Motor neuron (in vitro differentiated cells): Measurements from ENCODE around the gene DUOXA1. TPM values are rescaled to one million over a fixed set of nuclear protein-coding genes. Genes with fewer than 3 reads are reported as not detected.

Experiments
- ATAC-seq, 8 experiments: fragments of 200-7000 bp; cut with Tn5 transposase; replicated peaks in 6 of 8; 2 replicates each; pipeline ENCODE4 v1.8.0; 2021; ENCODE audit warnings: mild to moderate bottlenecking in 8 of 8, moderate library complexity in 8 of 8
- H3K27ac ChIP-seq, 2 donors: fragments of 250-450 bp; sonication (Bioruptor Pico); 2 replicates each; pipeline ENCODE4 v1.9.0; 2021; ENCODE audit warnings: antibody characterized with exemption in 2 of 2, mild to moderate bottlenecking in 2 of 2, moderate library complexity in 1 of 2
- H3K4me1 ChIP-seq, 2 donors: fragments of 250-450 bp; sonication (Bioruptor Pico); replicated peaks in 1 of 2; 2 replicates each; pipeline ENCODE4 v1.6.1; 2021; ENCODE audit warnings: antibody characterized with exemption in 2 of 2, mild to moderate bottlenecking in 2 of 2, moderate library complexity in 1 of 2
- H3K4me3 ChIP-seq, 5 donors: fragments of 250-450 bp; sonication (Bioruptor Pico); 2 replicates each; pipeline ENCODE4 v1.9.0; 2021; ENCODE audit warnings: antibody characterized with exemption in 5 of 5, mild to moderate bottlenecking in 5 of 5, moderate library complexity in 4 of 5
- WGBS, 10 experiments: fragments of 450-650 bp; shearing (Covaris generic); methylation state at CpG; one replicate each; pipeline ENCODE4 v1.0.0; 2022; 5-methylcytosine and 5-hydroxymethylcytosine counted together
- in situ Hi-C, 9 experiments: fragments of 400-800 bp; cut with MboI; loops; one replicate each; pipeline ENCODE4 v1.15.0; 2021; ENCODE audit warnings: low sequenced_read_pairs in 9 of 9, low pct_unique_long_range_greater_than_20kb in 2 of 9; ENCODE audit not compliant: unreplicated experiment in 9 of 9
- total RNA-seq, 8 experiments: library from RNA; unstranded; fragments of 300-600 nt; gene quantifications; 2 replicates each; pipeline versions ENCODE4 v1.2.3 to v1.2.4, GENCODE V29; 2022

The DUOXA1 gene, protein sequence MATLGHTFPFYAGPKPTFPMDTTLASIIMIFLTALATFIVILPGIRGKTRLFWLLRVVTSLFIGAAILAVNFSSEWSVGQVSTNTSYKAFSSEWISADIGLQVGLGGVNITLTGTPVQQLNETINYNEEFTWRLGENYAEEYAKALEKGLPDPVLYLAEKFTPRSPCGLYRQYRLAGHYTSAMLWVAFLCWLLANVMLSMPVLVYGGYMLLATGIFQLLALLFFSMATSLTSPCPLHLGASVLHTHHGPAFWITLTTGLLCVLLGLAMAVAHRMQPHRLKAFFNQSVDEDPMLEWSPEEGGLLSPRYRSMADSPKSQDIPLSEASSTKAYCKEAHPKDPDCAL
- 1 to 10 TPM in 2 of 8 experiments, under 1 TPM in 4, not detected in 2; 0.05 to 3.3 (median 0.48) TPM for total RNA-seq

DNA sequence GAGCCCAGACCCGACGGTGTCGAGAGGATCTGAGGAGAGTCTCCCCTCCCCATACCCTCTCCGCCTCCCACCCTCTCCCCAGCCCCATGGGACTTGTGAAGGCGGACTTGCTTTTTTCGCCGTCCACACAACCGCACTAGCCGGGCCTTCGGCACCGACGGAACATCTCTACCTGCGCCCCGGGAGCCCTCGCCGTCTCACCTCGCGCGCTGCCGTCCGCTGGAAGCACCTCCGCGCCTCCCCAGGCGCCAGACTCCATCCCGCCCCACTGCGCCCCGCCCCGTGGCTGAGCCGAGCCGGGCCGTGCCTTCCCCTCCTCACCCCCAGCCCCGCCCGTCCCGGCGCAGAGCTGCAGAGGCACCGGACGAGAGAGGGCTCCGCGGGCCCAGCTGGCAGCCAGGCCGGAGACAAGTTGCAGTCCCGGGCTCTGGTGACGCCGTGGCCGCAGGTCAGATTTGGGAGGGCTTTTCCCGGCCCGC lies at the start of gene DUOXA1, which contains the start of gene DUOX1:
DUOXA1 (minus strand) TSS at position 229 of the 479 bp plus-strand sequence. CDS start 6,865 bp downstream, outside the sequence.
DUOX1 (plus strand) TSS at position 344 of the 479 bp plus-strand sequence. CDS start 1,973 bp downstream, outside the sequence.
- in situ Hi-C loops, result no loop called here
- Histone ChIP-seq H3K4me3 (peak within 1 kb of the TSS in 1 of 5 donors; percentile 6), H3K4me1 (no peaks in the 10 kb centered on the region), H3K27ac (no peak within 1 kb of the TSS)
- WGBS, 10 experiments, result no CpG with 5 or more reads among the region's 46 CpGs
- peak; percentile 14 to 91 (median 72) for ATAC-seq

DNA sequence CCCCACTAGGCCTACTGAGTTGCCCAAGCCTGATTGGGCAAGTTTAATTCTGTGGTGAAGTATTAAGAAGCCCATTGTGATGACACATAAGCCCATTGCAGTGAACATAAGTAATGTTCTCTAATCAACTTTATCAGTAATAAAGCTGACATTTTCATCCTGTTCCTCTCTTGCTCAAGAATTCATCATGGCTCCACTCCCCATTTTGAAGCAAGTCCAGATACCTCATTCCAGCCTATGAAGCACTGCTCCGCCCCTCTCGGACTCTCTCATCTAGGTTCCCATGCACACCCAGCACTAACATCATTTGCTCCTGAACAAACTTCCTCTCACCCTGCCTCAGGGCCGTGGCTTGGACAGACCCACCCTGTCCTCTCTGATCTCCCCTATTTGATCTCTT lies 47.6 kb upstream of the DUOXA1 start:
- ATAC-seq, result no peak
- in situ Hi-C loops, result loop anchor here in 1 of 9 experiments (25.0 kb wide), 1 partner anchor 210 kb away; the partner anchor contains the start of gene GATM
- WGBS, 10 experiments, result 50 to 100% (median 92%) methylated on average over 1 to 3 of the region's 3 CpGs; no CpG with 5 or more reads in 2 of the 10 experiments

DNA sequence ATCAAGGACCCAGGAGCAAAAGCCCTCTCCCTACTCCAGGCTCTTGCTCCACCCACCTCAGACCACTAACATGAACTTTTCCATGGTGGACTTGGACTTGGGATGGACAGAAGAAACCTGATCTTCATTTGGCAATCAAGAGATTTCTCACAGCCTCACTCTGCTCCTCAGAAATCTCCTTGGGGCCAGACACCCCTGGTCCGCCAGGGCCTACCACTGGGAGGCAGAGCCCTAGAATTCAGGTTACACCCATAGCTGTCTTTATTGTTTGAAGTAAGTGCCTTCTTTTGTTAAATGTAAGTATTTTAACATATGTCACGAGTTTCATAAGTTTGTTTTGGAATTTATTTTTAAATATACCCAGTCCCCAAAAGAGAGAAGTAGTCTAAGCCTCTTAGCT lies 44.9 kb upstream of the DUOXA1 start:
- in situ Hi-C loops, result loop anchor here in 3 of 9 experiments (25.0 kb wide), 2 partner anchors 213 to 238 kb away; partner anchors contain the start of gene GATM (in 2 of the 3)
- peak overlapping the region; percentile 42 to 80 for H3K27ac ChIP-seq
- no peak for ATAC-seq
- H3K4me3 ChIP-seq, result no peak overlapping the region
- H3K4me1 ChIP-seq, result peaks cover 35 to 50% of the 10 kb centered on the region in 2 donors
- WGBS, 10 experiments, result 57 to 100% (median 69%) methylated on average over 1 to 2 of the region's 2 CpGs; no CpG with 5 or more reads in 4 of the 10 experiments

More for the DNA sequence above, 47.6 kb upstream of the DUOXA1 start:
- Histone ChIP-seq H3K4me1 (peaks cover 36 to 37% of the 10 kb centered on the region in 2 donors), H3K27ac (no peak overlapping the region), H3K4me3 (no peak overlapping the region)

DNA sequence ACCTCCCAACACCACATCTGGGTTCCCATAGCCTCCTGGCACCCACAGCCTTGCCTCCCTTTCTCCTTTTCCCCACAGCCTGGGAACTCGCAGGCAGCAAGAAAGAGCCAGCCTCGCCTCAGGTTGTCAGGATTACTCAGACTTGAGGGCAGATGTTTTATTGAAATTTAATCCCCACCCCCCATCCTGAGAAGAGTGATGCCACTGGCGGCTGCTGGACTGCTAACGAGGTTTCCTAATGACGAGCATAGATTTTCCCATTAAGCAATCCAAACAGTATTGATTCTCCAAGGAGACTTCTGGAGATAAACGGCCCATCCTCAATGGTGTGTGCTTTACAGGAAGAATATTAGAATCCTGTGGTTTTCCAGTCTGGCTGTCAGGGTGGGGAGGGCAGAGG lies 44.4 kb upstream of the DUOXA1 start:
- whole genome bisulfite sequencing, 10 experiments, result 80 to 100% (median 80%) methylated on average over 1 to 2 of the region's 6 CpGs; no CpG with 5 or more reads in 7 of the 10 experiments
- Histone ChIP-seq H3K4me1 (peaks cover 40 to 55% of the 10 kb centered on the region in 2 donors), H3K27ac (peak overlapping the region; percentile 80 to 81), H3K4me3 (no peak overlapping the region)
- peak in 5 of 8 experiments; percentile 72 to 87 (median 73) for ATAC-seq
- in situ Hi-C loops, result loop anchor here in 3 of 9 experiments (25.0 kb wide), 2 partner anchors 213 to 238 kb away; partner anchors contain the start of gene GATM (in 2 of the 3)

DNA sequence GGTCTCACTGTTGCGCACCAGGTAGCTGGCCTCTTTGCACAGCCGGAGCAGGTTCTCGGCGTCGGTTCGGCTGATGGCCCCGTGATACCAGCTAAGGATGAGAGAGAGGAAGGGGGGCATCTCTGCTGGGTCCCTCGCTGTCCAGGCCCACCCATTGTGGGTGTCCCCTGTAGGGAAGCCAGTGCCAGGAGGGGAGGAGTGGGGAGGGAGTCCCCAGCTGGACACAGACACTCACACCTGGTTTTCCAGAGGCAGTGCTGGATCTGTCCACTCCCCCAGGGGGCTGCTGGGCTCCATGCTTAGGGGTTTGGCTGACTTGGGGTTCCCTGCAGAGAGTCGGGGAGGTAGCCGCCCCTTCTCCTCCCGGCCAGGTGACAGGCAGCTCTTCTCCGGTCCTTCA lies 42.2 kb upstream of the DUOXA1 start:
- no peak overlapping the region for H3K4me3 ChIP-seq

DNA sequence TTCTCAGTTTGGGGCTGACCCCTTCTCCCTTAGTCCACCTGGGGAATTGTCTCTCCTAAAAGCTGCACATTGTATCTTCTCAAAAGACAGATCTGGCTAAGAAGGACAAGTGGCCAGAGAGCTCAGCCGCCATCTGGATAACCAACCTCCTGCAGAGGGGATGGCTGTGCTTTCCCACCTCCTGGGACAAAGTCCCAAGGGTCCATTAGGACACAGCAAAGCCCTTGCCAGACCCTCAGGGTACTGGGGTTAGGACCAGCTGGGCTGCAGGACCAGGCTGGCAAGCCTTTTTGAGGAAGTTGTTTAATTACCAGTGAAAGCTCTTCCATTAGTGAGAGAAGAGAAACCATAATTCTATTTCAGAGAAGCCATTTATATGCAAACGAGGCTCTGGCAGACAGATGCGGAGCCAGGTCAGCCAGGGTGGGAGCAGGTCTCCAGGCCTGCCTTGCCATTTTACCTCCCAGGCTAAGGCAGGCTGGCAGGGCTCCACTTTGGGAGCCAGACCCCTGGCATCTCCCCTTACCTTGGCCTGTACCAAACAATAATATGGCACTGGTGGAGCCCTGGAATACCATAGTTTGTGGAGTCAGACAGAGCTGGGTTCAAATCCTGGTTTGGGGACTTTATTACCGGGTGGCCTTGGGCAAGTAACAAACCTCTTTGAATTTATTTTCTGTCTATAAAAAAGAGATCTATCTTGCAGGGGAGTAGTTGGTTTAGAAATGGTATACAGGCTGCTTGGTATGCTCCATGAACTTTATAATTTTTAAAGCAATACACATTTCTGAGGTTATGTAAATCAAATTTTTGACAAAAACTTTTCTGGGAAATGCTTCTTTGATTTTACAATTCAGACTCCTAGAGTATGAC lies 40.2 kb upstream of the DUOXA1 start:
- in situ Hi-C loops, result loop anchor here in 3 of 9 experiments (25.0 kb wide), 2 partner anchors 217 to 242 kb away; partner anchors contain the start of gene GATM (in 2 of the 3)
- H3K4me3 ChIP-seq, result no peak overlapping the region
- WGBS, 10 experiments, result 25 to 83% (median 43%) methylated on average over 1 to 4 of the region's 4 CpGs; no CpG with 5 or more reads in 5 of the 10 experiments

More for the DNA sequence above, 42.2 kb upstream of the DUOXA1 start:
- Histone ChIP-seq H3K27ac (peak overlapping the region in 1 of 2 donors; percentile 81), H3K4me1 (peaks cover 42 to 70% of the 10 kb centered on the region in 2 donors)
- 68 to 100% (median 90%) methylated on average over 1 to 6 of the region's 12 CpGs; no CpG with 5 or more reads in 6 of the 10 experiments for WGBS, 10 experiments
- no peak for ATAC-seq
- in situ Hi-C loops, result loop anchor here in 3 of 9 experiments (25.0 kb wide), 2 partner anchors 215 to 240 kb away; partner anchors contain the start of gene GATM (in 2 of the 3)

DNA sequence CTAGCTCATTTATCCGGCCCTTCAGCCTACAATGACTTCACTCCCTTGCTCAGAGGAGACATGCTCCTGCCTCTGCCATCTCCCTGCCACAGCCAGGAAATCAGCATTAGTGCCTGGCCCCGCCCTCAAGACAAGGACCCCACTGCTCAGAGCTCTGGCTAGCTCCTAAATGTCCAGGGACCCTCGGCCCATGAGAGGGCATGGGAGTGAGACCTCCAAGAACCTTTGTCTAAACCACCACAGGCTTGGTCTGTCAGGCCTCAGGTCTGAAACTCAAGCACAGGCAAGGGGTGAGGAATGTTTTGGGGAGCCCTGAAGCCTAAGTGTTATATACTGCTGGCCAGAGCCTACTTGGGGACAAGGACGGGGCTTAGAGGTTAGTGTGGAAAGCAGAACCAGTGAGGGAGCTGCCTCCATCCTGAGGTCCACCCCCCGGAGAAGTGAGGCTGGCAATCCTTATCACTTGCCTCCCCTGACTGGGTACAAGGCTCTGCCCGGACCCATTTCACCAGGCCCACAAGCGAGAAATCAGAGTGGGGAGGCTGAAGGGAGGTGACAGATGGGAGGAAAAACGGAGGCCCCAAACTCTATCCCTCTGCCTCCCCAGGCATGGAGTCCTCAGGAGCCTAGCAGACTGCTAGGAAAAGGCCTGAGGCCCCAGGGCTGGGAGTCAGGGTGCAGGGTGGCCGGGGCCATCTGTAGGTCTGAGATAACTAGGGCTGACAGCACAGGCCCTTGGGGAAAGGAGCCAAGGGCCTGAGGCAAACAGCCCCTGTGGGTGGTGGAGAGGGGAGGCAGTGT lies 39.3 kb upstream of the DUOXA1 start:
- Histone ChIP-seq H3K4me1 (peaks cover 39 to 71% of the 10 kb centered on the region in 2 donors), H3K4me3 (no peak overlapping the region), H3K27ac (peak overlapping the region; percentile 43 to 79)
- no peak for ATAC-seq
- in situ Hi-C loops, result loop anchor here in 3 of 9 experiments (25.0 kb wide), 2 partner anchors 218 to 243 kb away; partner anchors contain the start of gene GATM (in 2 of the 3)
- WGBS, 10 experiments, result 38 to 100% (median 86%) methylated on average over 1 to 3 of the region's 9 CpGs; no CpG with 5 or more reads in 1 of the 10 experiments

More for the DNA sequence above, 40.2 kb upstream of the DUOXA1 start:
- H3K4me1 ChIP-seq, result peaks cover 46 to 78% of the 10 kb centered on the region in 2 donors
- peak in 1 of 8 experiments; percentile 8 for ATAC-seq
- peak overlapping the region; percentile 43 to 79 for H3K27ac ChIP-seq

DNA sequence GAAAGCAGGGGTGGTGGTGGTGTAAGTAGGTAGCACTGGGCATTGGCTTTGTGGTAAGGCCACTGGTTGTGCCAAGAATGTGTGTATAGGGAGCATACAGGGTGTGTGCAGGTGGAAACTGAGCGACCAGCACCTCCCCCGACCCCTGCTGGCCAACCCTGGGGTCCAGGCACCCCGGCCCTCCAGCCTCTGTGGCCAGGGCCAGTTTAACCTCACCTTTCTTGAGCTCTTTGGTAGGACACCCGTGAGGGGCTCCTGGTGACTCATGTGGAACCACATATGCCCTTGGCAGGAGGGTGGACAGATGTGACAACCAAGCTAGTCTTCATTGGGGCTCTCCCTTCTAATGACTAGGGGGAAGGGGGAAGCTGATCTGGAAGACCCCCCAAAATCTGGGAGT lies 38.6 kb upstream of the DUOXA1 start:
- 80% methylated on average over 1 of the region's 4 CpGs; no CpG with 5 or more reads in 9 of the 10 experiments for WGBS, 10 experiments
- Histone ChIP-seq H3K4me1 (peaks cover 33 to 64% of the 10 kb centered on the region in 2 donors), H3K4me3 (no peak overlapping the region), H3K27ac (no peak overlapping the region)
- no peak for ATAC-seq
- in situ Hi-C loops, result loop anchor here in 3 of 9 experiments (25.0 kb wide), 2 partner anchors 219 to 244 kb away; partner anchors contain the start of gene GATM (in 2 of the 3)

DNA sequence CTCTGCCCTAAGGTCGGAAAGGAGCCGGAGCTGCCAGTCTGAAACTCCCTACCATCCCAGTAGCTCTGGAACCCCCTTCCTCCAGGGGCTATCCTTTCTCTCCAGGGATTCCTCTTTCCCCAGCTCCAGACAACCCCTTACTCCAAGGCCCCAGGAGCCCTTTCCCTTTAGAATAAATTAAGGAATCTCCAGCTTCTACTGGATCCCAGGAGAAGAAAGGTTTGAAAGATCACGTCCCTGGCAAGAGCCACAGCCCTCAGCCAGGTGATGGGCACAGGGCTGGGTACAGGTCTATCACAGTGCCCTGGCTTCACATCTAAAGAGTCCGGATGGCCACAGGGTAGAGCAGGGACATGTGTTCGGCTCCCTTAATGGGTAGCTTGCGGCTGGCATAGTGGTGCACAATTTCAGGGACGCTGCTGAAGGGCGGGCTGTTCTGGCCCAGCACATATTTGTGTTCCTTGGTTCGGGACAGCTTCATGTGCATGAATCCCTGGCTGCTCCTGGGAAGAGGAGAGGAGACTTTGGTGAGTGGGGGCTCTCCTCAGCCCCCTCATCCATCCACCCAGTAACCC lies 38.0 kb upstream of the DUOXA1 start:
- WGBS, 10 experiments, result 53 to 100% methylated on average over 1 to 6 of the region's 9 CpGs; no CpG with 5 or more reads in 8 of the 10 experiments
- Histone ChIP-seq H3K4me3 (peak overlapping the region; percentile 30 to 51 (median 38)), H3K27ac (peak overlapping the region; percentile 95 to 97), H3K4me1 (peaks cover 30 to 58% of the 10 kb centered on the region in 2 donors)
- in situ Hi-C loops, result loop anchor here in 3 of 9 experiments (25.0 kb wide), 2 partner anchors 220 to 245 kb away; partner anchors contain the start of gene GATM (in 2 of the 3)
- peak in 1 of 8 experiments; percentile 1 for ATAC-seq

DNA sequence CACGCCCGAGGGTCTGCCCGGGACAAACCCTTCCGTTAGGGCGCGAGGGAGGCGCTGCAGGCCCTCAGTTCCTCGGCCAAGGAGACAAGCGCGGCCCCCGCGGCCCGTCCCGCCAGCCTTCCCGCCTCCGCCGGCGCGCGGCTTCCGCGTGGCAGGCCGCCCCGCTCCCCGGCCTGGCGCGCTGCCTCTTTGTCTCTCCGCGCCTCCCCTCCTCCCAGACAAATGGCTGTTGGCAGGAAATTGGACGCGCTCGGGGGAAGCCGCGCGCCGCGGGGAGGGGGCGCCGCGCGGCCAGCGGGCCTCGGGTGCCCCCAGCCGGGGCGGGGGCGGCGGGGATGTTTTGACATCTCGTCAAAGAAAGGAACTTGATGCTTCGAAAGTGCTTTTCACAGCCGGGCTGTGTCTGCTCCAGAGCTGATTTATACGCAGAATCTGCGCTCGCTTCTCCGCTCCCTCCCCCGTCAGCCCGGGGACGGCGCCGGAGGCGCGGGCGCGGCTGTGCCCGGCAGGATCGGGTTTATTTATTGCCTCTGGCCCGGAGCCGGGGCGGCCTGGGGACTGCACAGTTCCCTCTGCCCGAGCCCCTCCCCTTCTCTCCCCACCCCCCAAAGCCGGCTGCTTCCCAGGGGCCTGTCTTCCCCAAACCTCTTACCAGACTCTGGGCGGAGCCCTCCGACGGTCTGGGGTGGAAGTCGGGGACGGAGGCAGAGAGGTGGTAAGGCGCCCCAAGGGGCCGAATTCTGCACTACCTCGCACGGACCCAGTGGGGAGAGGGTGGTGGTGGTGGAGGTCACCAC lies 37.4 kb upstream of the DUOXA1 start:
- Histone ChIP-seq H3K27ac (peak overlapping the region; percentile 95 to 97), H3K4me3 (peak overlapping the region; percentile 30 to 51 (median 38)), H3K4me1 (peaks cover 25 to 51% of the 10 kb centered on the region in 2 donors)
- in situ Hi-C loops, result loop anchor here in 3 of 9 experiments (25.0 kb wide), 2 partner anchors 220 to 245 kb away; partner anchors contain the start of gene GATM (in 2 of the 3)
- peak; percentile 72 to 84 (median 76) for ATAC-seq
- no CpG with 5 or more reads among the region's 79 CpGs for WGBS, 10 experiments
